ENCODE measurements around the gene GJD2. TPM values are rescaled to one million over a fixed set of nuclear protein-coding genes. Genes with fewer than 3 reads are reported as not detected.

Gene GJD2
- polyA plus RNA-seq, 3 donors: not detected

DNA sequence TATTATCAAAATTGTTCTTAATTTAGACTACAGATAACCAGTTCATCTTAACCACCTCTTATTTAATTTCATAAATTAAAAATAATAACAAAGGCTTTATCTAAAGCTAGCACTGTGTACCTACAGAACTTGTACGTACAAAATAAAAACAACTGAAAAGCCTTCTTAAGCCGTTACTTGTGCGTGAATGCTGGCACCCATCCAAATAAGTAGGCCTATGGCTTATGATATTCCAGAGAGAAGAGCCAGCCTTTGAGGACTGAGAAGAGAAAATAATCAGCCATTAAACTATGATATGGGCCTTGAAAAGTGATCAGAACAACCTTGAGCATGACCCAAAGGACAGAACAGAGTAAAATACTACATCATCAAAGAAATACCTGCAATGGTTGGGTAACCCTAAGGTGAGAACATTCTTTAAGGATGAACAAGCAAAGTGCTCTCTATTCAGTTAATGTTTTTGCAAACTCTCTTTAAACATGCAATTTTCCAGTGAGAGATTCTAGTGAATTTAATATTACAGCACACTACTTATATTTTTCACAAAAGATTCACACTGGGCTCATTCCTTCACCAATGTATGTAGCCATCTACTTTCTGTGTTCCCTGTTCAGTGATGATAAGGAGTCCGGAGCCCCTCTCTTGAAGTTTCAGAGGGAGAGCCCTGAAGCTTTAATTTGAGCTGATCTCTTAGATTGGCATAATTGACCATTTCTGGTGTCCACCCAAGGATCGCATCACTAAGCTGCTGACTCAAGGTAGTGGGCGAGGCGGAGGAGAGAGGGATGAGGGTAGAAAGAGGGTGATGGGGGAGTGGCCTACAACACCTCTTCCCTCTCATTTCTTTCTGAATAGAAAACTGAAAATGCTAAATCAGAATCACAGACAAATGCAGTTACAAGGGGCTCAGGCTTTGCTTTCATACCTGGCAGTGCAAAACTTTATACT, 48.3 kb upstream of the GJD2 start:
- peaks cover 0 to 16% (median 11%) of the 10 kb centered on the region in 7 donors for H3K9me3 Mint-ChIP-seq
- Histone ChIP-seq H3K27me3 (ENCODE audit: control insufficient read depth in 2 of 2, insufficient read depth in 2 of 2, low read length in 2 of 2) (no peaks in the 10 kb centered on the region), H3K4me3 (replicated peaks in 1 of 3; ENCODE audit: low read depth in 2 of 3, low read length in 3 of 3) (no peak overlapping the region), H3K36me3 (replicated peaks in 1 of 2; ENCODE audit: control insufficient read depth in 1 of 2, insufficient read depth in 2 of 2, low read length in 2 of 2) (no peaks in the 10 kb centered on the region), H4K20me1 (ENCODE audit: insufficient read depth, low read length) (no peaks in the 10 kb centered on the region), H3K9me3 (replicated peaks in 1 of 2; ENCODE audit: control insufficient read depth in 1 of 2, insufficient read depth in 1 of 2, low read length in 2 of 2) (peaks cover 0 to 12% of the 10 kb centered on the region in 2 donors), H3K4me1 (ENCODE audit: control insufficient read depth in 1 of 2, insufficient read depth in 2 of 2, low read length in 2 of 2) (no peaks in the 10 kb centered on the region), H3K4me2 (replicated peaks; ENCODE audit: extremely low read depth, low read length, poor library complexity, severe bottlenecking) (no peak overlapping the region), H2AFZ (ENCODE audit: insufficient read depth, low read depth, low read length, poor library complexity, severe bottlenecking) (no peak overlapping the region), H3K79me2 (ENCODE audit: insufficient read depth, low read length) (no peaks in the 10 kb centered on the region), H3K9ac (ENCODE audit: insufficient read depth, low read length, poor library complexity, severe bottlenecking) (no peak overlapping the region), H3K27ac (ENCODE audit: low read depth in 1 of 2, low read length in 2 of 2) (no peak overlapping the region)
- peak overlapping the region in 1 of 7 donors; percentile 2 for H3K27ac Mint-ChIP-seq
- H3K36me3 Mint-ChIP-seq: no peaks in the 10 kb centered on the region
- intact Hi-C loops (cut with micrococcal nuclease): no loop called here
- no peaks in the 10 kb centered on the region for H3K4me1 Mint-ChIP-seq
- DNase-seq: no peak
- 94% methylated on average over 3 of the region's 7 CpGs for WGBS (ENCODE audit: insufficient coverage)
- H3K27me3 Mint-ChIP-seq (ENCODE audit: low read depth in 3 of 3): peaks cover 0 to 9% (median 6%) of the 10 kb centered on the region in 3 donors
- H3K4me3 Mint-ChIP-seq: no peak overlapping the region
- no peak for TF ChIP-seq CTCF (IDR thresholded peaks at IDR 0.05)

- intact Hi-C loops (cut with micrococcal nuclease): no loop called here
Observed at GRCh38 chr15:34802371-34802770, 47.6 kb upstream of the GJD2 start.

More at GRCh38 chr15:34802371-34802770, 47.6 kb upstream of the GJD2 start:
- TF ChIP-seq CTCF (IDR thresholded peaks at IDR 0.05): no peak
- H3K27me3 Mint-ChIP-seq (ENCODE audit: low read depth in 3 of 3): peaks cover 3 to 13% (median 10%) of the 10 kb centered on the region in 3 donors
- H3K4me3 Mint-ChIP-seq: no peak overlapping the region
- no peaks in the 10 kb centered on the region for H3K79me2 ChIP-seq (ENCODE audit: insufficient read depth, low read length)
- H4K20me1 ChIP-seq (ENCODE audit: insufficient read depth, low read length): no peaks in the 10 kb centered on the region
- no peak overlapping the region for H2AFZ ChIP-seq (ENCODE audit: insufficient read depth, low read depth, low read length, poor library complexity, severe bottlenecking)
- no peak overlapping the region for H3K9ac ChIP-seq (ENCODE audit: insufficient read depth, low read length, poor library complexity, severe bottlenecking)
- WGBS (ENCODE audit: insufficient coverage): no CpG with 5 or more reads among the region's 1 CpG
- no peaks in the 10 kb centered on the region for H3K36me3 Mint-ChIP-seq
- peaks cover 0 to 2% of the 10 kb centered on the region in 2 donors for H3K27me3 ChIP-seq (ENCODE audit: control insufficient read depth in 2 of 2, insufficient read depth in 2 of 2, low read length in 2 of 2)
- no peaks in the 10 kb centered on the region for H3K36me3 ChIP-seq (replicated peaks in 1 of 2; ENCODE audit: control insufficient read depth in 1 of 2, insufficient read depth in 2 of 2, low read length in 2 of 2)
- H3K27ac ChIP-seq (ENCODE audit: low read depth in 1 of 2, low read length in 2 of 2): no peak overlapping the region
- no peaks in the 10 kb centered on the region for H3K4me1 ChIP-seq (ENCODE audit: control insufficient read depth in 1 of 2, insufficient read depth in 2 of 2, low read length in 2 of 2)
- peaks cover 0 to 12% (median 8%) of the 10 kb centered on the region in 7 donors for H3K9me3 Mint-ChIP-seq
- no peak overlapping the region for H3K4me2 ChIP-seq (replicated peaks; ENCODE audit: extremely low read depth, low read length, poor library complexity, severe bottlenecking)
- no peak overlapping the region for H3K27ac Mint-ChIP-seq
- peaks cover 0 to 9% of the 10 kb centered on the region in 2 donors for H3K9me3 ChIP-seq (replicated peaks in 1 of 2; ENCODE audit: control insufficient read depth in 1 of 2, insufficient read depth in 1 of 2, low read length in 2 of 2)
- no peak overlapping the region for H3K4me3 ChIP-seq (replicated peaks in 1 of 3; ENCODE audit: low read depth in 2 of 3, low read length in 3 of 3)
- no peaks in the 10 kb centered on the region for H3K4me1 Mint-ChIP-seq
- DNase-seq: no peak

All from CD14-positive monocyte (primary cell).